Osteoblast (primary cell): Measurements from ENCODE around the gene TAOK2. TPM values are rescaled to one million over a fixed set of nuclear protein-coding genes. Genes with fewer than 3 reads are reported as not detected.

Experiments
- DNase-seq: peaks from one replicate; pipeline ENCODE4 v3.0.0; 2011; ENCODE audit warnings: low spot score, mixed read lengths; ENCODE audit not compliant: insufficient read length; ENCODE audit errors: missing footprints
- H2AFZ ChIP-seq: 2 replicates; pipeline ENCODE4 v1.6.0; 2011; ENCODE audit warnings: mild to moderate bottlenecking, low read length
- H3K27ac ChIP-seq: 2 replicates; pipeline ENCODE4 v1.5.1; 2011; ENCODE audit warnings: mild to moderate bottlenecking, low read depth, low read length, moderate library complexity
- H3K27me3 ChIP-seq: 2 replicates; pipeline ENCODE4 v1.6.0; 2012; ENCODE audit warnings: mild to moderate bottlenecking, control low read depth, inconsistent platforms, low read length, moderate library complexity; ENCODE audit not compliant: insufficient read depth
- H3K36me3 ChIP-seq: 2 replicates; pipeline ENCODE4 v1.5.1; 2011; ENCODE audit warnings: mild to moderate bottlenecking, low read length, control low read depth, moderate library complexity; ENCODE audit not compliant: insufficient read depth
- H3K4me1 ChIP-seq: 2 replicates; pipeline ENCODE4 v1.5.1; 2011; ENCODE audit warnings: mild to moderate bottlenecking, low read length, control low read depth, moderate library complexity; ENCODE audit not compliant: insufficient read depth
- H3K4me2 ChIP-seq: 2 replicates; pipeline ENCODE4 v1.6.0; 2011; ENCODE audit warnings: mild to moderate bottlenecking, low read length; ENCODE audit not compliant: insufficient read depth
- H3K4me3 ChIP-seq: fragments of 200-600 bp; sonication (generic); 3 replicates; pipeline ENCODE4 v1.5.1; 2012; ENCODE audit warnings: mild to moderate bottlenecking, low read length, inconsistent platforms; ENCODE audit not compliant: insufficient read depth
- H3K79me2 ChIP-seq: 2 replicates; pipeline ENCODE4 v1.6.0; 2012; ENCODE audit warnings: mild to moderate bottlenecking, low read length, control low read depth, inconsistent platforms; ENCODE audit not compliant: insufficient read depth
- H3K9me3 ChIP-seq: 2 replicates; pipeline ENCODE4 v1.5.1; 2011; ENCODE audit warnings: low read depth, low read length, control low read depth
- H4K20me1 ChIP-seq: 2 replicates; pipeline ENCODE4 v1.6.0; 2012; ENCODE audit warnings: mild to moderate bottlenecking, low read length, control low read depth; ENCODE audit not compliant: insufficient read depth
- total RNA-seq: library from RNA; depleted of rRNA; stranded (reverse); fragments of >200 nt; gene quantifications from 2 replicates; pipeline ENCODE4 v1.2.3, GENCODE V29; 2012
- TF ChIP-seq, protein P1 (sequence below): IDR thresholded peaks from 2 replicates; pipeline ENCODE4 v1.5.1; 2011; ENCODE audit warnings: mild to moderate bottlenecking, low read depth, low read length, moderate library complexity; ENCODE audit errors: extremely low read depth

Gene TAOK2
- total RNA-seq, 1 donor = 39.1 TPM

- H3K27me3 ChIP-seq = no peaks in the 10 kb centered on the region
- H4K20me1 ChIP-seq = peaks cover 5% of the 10 kb centered on the region
- H3K9me3 ChIP-seq = no peaks in the 10 kb centered on the region
- H3K79me2 ChIP-seq = no peaks in the 10 kb centered on the region
- H3K4me1 ChIP-seq = peaks cover 8% of the 10 kb centered on the region
- no peak overlapping the region for H3K4me3 ChIP-seq
- no peak overlapping the region for H2AFZ ChIP-seq
- no peak for DNase-seq
- no peak overlapping the region for H3K4me2 ChIP-seq
- H3K27ac ChIP-seq = no peak overlapping the region
- peaks cover 75% of the 10 kb centered on the region for H3K36me3 ChIP-seq
- TF ChIP-seq, protein P1, sequence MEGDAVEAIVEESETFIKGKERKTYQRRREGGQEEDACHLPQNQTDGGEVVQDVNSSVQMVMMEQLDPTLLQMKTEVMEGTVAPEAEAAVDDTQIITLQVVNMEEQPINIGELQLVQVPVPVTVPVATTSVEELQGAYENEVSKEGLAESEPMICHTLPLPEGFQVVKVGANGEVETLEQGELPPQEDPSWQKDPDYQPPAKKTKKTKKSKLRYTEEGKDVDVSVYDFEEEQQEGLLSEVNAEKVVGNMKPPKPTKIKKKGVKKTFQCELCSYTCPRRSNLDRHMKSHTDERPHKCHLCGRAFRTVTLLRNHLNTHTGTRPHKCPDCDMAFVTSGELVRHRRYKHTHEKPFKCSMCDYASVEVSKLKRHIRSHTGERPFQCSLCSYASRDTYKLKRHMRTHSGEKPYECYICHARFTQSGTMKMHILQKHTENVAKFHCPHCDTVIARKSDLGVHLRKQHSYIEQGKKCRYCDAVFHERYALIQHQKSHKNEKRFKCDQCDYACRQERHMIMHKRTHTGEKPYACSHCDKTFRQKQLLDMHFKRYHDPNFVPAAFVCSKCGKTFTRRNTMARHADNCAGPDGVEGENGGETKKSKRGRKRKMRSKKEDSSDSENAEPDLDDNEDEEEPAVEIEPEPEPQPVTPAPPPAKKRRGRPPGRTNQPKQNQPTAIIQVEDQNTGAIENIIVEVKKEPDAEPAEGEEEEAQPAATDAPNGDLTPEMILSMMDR = no peak
Observed at GRCh38 chr16:29990034-29990433, 16.4 kb downstream of the TAOK2 start.

- no peak overlapping the region for H3K4me2 ChIP-seq
- H3K4me3 ChIP-seq = no peak overlapping the region
- no peak for DNase-seq
- H2AFZ ChIP-seq = no peak overlapping the region
- no peaks in the 10 kb centered on the region for H3K27me3 ChIP-seq
- peaks cover under 1% of the 10 kb centered on the region for H3K79me2 ChIP-seq
- H4K20me1 ChIP-seq = peaks cover 5% of the 10 kb centered on the region
- no peak overlapping the region for H3K27ac ChIP-seq
- H3K36me3 ChIP-seq = peaks cover 66% of the 10 kb centered on the region
- H3K9me3 ChIP-seq = no peaks in the 10 kb centered on the region
- TF ChIP-seq, protein P1 = no peak
- peaks cover 12% of the 10 kb centered on the region for H3K4me1 ChIP-seq
Observed at GRCh38 chr16:29990883-29991570, 17.4 kb downstream of the TAOK2 start.

DNA sequence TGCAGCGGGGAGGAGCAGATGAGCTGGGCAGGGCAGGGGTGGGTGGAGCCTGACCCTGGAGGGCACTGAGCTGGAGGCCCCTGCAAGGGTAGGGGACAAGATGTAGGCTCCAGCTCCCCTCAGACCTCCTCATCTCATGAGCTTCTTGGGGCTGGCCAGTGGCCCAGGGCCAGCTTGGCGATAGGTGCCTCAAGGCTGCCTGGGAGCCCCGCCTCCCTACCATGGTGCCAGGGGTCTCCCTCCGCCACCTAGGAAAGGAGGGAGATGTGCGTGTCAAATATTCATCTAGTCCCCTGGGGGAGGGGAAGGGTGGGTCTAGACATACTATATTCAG, 17.9 kb downstream of the TAOK2 start:
- H3K4me1 ChIP-seq = peaks cover 13% of the 10 kb centered on the region
- no peak overlapping the region for H3K4me2 ChIP-seq
- no peak overlapping the region for H3K27ac ChIP-seq
- H3K79me2 ChIP-seq = peaks cover 6% of the 10 kb centered on the region
- H4K20me1 ChIP-seq = peaks cover 5% of the 10 kb centered on the region
- TF ChIP-seq, protein P1 = no peak
- peaks cover 61% of the 10 kb centered on the region for H3K36me3 ChIP-seq
- H3K4me3 ChIP-seq = no peak overlapping the region
- H3K27me3 ChIP-seq = no peaks in the 10 kb centered on the region
- DNase-seq = no peak
- H3K9me3 ChIP-seq = no peaks in the 10 kb centered on the region
- no peak overlapping the region for H2AFZ ChIP-seq

DNA sequence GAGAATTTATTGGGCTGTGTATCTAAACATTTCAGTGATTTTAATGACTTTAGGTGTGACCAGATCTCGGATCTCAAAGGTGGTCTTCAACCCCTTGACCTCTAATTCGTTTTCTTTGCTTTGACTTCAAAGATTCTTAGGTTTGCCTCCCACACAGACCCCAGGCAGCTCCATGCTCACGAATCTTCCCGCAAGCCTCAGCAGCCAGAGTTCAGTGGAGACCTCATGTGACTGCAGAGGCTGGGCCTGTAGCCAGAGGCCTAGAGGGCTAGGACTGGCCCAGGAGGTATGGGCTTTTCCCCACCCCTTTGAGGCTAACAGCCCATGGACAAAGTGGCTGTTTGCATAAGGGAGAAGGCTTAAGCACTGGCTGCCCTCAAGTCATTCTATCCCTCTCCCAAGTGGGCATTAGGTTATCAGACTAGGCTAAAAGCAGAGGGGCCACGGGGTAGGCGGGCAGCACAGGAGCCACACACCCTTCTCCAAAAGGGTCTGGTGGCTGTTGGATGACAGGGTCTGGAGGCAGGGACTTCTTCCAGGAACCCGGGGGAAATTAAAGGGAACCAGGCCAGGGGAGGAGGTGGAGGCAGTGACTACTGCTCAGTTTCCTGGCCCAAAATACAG, 18.8 kb downstream of the TAOK2 start:
- no peak overlapping the region for H2AFZ ChIP-seq
- no peaks in the 10 kb centered on the region for H3K27me3 ChIP-seq
- H3K4me1 ChIP-seq = peaks cover 19% of the 10 kb centered on the region
- H3K4me2 ChIP-seq = no peak overlapping the region
- H3K27ac ChIP-seq = no peak overlapping the region
- H4K20me1 ChIP-seq = peaks cover 5% of the 10 kb centered on the region
- H3K9me3 ChIP-seq = no peaks in the 10 kb centered on the region
- DNase-seq = no peak
- TF ChIP-seq, protein P1 = no peak
- no peak overlapping the region for H3K4me3 ChIP-seq
- H3K36me3 ChIP-seq = peaks cover 55% of the 10 kb centered on the region
- H3K79me2 ChIP-seq = peaks cover 11% of the 10 kb centered on the region
